Muscle of arm (tissue), 12 donors: Measurements from ENCODE around the gene MCHR1. TPM values are rescaled to one million over a fixed set of nuclear protein-coding genes. Genes with fewer than 3 reads are reported as not detected.
"Not testable (repeated sequence)": the region's sequence is repeated elsewhere in the genome, so short reads cannot be mapped to it uniquely, and the experiment has no call there.

Experiments
- DNase-seq: peaks from one replicate; pipeline ENCODE4 v3.0.0-alpha.2; 2013
- polyA plus RNA-seq, 12 donors: library from polyadenylated mRNA; unstranded; fragments of 120-200 nt; gene quantifications; one replicate each; pipeline ENCODE4 v1.2.1, GENCODE V29; 2013; ENCODE audit not compliant: insufficient read length in 12 of 12

MCHR1 gene
- polyA plus RNA-seq, 12 donors, result 0.18 to 0.74 (median 0.36) TPM; not detected in 2

DNA sequence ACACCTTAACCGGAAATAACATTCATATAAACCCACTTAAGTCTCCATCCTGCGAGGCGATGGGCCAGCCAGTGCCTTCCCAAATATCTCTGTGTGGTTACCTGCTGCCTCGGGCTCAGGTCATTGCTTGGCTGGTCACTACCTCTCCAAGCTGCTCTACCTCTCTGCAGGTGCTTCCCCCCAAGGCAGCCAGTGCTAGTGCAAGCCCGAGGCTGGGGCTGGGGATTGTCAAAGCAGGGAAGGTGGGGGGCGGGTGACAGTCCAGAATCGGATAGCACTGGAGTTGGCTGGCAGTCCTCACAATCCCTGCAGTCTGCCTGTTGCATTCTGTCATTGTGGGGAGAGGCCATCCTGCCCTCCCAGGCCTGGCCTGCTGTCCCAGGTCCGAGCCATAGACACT is 11.1 kb downstream of the MCHR1 start:
- DNase-seq, result no peak

DNA sequence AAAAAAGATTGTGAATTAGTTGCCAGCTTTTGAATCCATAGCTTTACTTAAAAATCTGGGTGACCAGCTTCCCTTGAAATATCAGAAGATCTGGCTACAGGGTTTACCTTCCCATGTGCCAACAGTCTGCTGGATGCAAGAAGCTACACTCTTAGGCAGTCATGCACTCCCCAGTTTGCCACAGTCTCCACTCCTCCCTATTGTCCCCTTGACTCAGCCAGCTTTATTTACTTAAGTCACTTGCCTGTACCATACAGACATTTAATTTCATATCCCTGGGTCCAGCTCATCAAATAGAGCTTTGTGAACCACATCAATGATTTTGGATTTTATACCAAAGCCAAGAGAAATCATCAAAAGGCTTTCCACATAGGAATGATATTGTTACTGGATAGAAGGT is 12.2 kb downstream of the MCHR1 start:
- no peak for DNase-seq

DNA sequence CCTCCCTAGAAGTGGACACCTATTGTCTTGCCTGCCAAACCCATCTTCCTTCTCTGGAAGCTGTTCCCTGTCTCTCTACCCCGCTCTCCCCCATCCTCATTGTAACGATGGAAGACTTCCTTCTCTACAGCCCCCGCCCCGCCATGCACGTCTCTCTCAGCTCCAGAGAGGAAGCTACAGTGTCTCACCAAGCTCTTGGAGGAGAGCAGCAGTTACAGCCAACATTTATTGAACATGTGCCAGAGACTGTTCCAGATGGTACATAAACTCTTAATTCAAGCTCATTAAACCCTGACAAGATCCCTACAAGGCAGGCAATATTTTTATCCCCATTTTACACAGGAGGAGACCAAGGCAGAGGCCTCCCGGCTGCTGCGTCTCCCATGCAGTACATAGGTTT is 15.1 kb downstream of the MCHR1 start:
- no peak for DNase-seq

DNA sequence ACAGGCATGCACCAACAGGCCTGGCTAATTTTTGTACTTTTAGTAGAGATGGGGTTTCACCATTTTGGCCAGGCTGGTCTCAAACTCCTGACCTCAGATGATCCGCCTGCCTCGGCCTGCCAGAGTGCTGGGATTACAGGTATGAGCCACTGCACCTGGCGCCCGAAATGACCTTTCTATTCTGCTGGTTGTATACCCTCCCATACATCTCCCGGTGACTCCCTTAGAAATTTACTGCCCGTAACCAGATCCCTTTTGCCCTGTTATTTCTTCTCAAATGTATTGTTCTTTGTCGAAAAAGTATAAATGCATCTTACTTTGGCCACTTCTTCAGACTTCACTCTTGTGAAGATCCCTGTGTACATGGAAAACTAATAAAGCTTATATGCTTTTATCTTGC is 22.0 kb downstream of the MCHR1 start:
- DNase-seq, result no peak

DNA sequence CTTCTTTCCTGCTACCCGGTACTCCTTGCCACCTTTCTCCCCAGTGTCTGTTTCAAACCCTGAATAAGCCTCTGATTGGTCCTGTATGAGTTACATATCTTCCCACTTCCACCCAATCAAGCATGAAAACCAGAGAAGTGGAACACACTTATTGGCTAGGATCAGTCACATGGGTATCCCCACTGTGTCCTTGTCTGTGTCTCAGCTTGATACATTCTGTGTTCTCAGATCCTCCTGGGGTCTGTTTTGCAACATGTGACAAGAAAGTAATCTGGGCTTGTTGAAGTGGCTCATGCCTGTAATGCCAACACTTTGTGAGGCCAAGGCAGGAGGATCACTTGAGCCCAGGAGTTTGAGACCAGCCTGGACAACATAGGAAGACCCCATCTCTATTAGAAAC is 23.9 kb downstream of the MCHR1 start:
- no peak for DNase-seq

DNA sequence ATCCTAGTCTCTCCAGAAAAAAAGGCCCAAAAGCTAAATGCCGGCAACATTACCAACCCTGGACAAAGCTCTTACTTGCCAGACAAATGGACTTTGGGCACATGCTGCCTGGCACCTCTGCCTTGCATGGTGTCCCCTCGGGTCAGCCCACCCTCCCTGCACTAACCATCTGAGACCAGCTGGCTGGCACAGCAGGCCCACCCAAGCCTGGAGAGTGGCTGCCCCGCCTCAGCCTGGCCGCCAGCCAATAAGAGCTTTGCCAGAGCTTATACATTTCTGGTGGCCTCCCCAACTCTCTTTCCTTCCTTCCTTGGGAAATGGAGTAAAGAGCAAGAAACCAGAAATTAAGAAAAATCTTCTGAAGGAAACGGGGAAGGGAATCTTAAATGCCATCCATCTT is 24.5 kb downstream of the MCHR1 start:
- DNase-seq, result no peak

DNA sequence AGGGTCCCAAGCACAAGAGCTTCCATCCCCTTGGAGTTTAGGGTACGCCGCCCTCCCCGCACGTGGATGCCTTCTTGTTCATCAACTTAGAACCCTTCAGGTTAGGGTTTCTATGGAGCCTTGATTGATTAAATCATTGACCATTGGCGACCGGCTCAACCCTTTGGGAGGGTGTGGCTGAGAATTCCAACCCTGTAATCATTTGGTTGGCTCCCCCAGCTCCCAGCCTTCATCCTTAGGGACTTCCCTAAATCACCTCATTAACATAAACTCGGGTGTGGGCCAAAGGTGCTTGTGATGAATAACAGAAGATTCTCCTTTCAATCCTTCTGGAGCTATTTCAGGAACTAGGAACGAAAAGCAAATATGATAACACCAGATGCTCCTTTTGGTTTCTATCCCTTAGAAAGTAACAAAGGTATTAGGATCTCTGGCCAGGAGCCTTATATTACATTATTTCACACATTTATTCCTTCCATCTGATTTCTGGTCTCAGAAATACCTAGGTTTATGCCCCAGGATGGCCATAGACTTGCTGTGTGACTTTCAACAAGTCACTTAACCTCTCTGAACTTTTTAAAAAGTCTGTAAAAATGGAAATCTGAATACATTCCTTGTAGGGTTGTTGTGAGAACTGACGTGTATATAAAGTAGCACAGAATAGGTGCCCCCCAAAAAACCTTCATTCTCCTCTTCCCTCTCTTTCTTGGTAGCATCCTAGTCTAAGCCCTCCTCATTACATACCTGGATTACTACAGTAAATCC is 26.8 kb downstream of the MCHR1 start:
- no peak for DNase-seq

DNA sequence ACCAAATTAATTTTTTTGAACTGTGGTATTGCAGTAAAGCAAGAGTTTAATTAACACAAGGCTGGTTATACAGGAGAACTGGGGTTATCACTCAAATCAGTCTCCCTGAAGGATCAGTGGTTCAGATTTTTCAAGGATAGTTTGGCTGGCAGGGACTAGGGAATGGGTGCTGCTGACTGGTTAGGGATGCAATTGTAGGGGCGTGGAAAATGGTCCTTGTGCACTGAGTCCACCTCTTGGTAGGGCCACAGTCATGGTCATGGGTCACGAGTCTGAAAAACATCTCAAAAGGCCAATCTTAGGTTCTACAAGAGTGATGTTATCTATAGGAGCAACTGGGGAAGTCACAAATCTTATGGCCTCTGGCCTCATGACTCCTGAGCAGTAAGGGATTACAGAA is 27.9 kb downstream of the MCHR1 start:
- DNase-seq, result no peak

DNA sequence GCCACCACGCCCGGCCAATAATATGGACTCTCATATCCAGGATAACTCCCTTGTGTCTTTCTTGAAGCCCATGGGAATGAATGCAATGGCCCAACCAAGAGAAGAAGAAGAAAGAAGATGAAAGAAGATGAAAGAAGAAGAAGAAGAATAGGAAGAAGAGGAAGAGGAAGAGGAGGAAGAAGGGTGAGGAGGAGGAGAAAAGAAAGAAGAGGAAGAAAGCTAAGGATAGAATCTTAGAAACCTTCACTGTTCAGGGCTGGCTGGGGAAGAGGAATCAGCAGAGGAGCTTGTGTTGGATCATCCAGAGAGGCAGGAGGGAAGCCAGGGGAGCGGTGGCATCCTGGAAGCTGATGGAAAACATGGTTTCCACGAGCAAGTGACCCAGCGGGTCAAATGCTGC is 28.9 kb downstream of the MCHR1 start:
- no peak for DNase-seq

DNA sequence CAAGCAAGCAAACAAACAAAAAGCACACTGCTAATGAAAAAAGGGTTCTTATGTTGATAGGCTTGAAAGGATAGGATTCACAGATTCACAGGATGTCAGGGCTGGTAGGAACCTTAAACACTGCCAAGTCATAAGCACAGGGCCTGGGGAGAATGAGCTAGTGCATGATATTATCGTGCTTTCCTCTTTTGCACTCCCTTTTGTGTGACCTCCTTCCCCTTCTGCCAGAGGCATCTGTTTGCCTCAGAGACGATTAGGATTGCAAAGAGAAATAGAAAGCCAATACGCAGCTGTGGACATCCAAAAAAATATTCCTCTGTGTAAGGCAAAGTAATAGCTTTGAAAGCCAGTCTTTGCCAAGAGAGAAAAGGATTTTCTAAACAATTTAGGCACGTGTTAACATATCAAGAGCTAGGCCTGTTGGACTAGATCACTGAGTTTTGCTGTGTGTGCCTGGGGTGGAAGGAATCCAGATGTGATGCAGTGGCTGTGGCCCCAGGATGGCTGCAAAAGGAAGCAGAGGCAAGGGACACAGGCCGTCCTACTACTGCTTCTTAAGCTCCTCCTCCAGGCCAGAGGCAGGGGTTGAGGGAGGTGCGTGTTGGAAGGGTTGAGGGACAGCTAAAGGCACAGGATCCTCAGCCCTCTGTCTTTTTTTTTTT is 30.6 kb downstream of the MCHR1 start:
- DNase-seq, result peak; percentile 75

DNA sequence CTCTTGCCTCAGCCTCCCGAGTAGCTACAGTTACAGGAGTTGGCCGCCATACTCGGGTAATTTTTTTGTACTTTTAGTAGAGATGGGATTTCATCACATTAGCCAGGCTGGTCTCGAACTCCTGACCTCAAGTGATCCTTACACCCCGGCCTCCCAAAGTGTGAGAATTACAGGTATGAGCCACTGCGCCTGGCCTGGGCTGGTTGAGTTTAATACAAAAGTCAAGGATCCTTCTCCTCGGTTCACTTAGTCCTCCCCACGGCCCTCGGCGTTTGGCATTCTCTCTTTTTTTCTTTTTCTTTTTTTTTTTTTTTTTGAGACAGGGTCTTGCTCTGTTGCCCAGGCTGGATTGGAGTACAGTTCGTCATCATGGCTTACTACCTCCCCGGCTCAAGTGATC is 33.0 kb downstream of the MCHR1 start:
- DNase-seq, result no peak

DNA sequence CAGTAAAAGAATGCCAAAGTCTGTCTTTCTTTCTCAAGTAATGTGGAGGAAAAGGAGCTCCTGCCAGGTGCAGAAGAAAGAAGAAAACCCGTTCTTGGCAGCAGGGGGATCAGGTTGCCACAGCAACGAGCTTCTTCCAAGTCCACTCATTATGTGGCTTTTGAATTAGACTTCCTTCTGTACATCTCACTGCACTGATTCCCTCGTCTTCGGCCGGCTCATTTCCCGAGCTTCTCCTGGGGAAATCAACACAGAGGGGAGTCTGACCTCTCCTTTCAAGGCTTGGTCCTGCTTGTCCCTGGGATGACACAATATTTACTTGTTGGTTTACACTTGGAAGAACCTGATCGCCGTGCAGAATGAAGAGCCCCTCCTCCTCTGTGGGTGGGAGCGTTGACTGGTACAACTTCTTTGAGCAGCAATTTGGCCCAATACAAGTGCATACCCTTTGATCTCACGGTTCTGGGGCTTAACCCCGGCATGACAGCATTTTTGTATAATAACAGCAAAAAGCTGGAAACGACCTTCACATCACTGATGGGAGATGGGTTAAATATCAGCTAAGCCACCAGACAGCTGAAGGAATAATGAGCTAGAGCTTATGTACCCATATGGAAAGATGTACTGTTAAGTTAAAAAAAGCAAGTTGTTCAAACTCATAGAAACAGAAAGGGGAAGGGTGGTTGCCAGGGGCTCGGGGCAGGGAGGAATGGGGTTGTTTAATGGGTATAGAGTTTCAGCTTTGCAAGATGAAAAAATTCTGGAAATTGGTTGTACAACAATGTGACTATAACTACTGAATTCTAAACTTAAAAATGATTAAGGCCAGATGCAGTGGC is 35.4 kb downstream of the MCHR1 start:
- DNase-seq, result peak; percentile 44

DNA sequence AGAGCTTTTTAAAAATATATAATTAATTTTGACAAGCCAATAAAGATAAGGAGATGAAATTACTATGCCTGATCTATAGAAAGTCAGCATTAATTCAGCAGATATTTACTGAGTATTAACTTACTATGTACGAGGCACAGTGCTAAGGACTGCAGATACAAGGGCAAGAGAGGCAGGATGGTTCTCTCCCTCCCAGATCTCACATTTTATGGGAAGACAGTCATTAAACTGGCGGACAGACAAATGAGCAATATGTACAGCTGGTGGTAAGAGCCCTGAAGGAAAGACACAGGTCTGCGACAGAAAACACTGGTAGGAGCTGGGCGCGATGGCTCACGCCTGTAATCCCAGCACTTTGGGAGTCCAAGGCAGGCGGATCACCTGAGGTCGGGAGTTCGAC is 36.8 kb downstream of the MCHR1 start:
- no peak for DNase-seq

DNA sequence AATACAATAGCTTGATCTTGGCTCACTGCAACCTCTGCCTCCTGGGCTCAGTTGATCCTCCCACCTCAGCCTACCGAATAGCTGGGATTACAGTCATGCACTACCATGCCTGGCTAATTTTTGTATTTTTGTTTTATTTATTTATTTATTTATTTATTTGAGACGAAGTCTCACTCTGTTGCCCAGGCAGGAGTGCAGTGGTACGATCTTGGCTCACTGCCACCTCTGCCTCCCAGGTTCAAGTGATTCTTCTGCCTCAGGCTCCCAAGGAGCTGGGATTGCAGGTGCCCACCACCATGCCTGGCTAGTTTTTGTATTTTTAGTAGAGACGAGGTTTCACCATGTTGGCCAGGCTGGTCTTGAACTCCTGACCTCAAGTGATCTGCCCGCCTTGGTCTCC is 38.4 kb downstream of the MCHR1 start:
- DNase-seq, result not testable (repeated sequence)

DNA sequence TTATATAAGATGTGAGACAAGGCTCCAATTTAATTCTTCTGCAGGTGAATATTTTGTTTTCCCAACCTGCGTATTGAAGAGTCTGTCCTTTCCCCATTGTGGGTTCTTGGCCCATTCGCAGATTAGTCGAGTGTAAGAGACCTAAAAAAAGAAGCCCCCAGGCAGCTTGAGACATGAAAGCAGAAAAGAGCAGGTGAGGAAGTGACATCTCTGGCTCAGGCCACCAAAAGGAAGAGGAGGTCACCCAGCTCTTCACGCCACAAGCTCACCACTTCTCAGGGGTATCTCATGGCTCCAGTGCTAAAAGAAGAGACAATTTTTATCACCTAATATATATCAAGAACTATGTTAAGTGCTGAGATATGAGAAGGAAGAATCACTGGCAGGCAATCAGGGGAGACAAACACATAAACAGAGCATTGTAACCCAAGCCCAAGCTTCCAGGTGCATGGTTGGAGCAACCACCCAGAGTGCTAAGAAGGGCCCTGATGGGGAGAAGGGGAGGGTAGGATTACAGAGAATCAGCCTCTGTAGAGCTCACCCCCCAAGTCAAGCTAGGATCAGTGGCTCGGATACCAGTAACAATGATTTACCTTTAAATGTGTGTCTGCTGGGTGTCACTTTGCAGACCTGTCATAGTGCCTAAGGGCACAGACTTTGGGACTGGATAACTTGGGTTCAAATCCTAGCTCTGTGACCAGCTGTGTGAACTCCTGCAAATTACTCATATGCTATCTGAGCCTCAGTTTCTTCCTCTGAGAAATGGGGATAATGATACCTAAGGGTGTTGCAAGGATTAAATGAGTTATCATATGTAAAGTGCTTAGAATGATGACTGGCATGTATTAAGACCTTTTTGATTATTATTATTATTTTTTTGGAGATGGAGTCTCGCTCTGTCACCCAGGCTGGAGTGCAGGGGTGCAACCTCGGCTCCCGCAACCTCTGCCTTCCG is 39.2 kb downstream of the MCHR1 start:
- no peak for DNase-seq

DNA sequence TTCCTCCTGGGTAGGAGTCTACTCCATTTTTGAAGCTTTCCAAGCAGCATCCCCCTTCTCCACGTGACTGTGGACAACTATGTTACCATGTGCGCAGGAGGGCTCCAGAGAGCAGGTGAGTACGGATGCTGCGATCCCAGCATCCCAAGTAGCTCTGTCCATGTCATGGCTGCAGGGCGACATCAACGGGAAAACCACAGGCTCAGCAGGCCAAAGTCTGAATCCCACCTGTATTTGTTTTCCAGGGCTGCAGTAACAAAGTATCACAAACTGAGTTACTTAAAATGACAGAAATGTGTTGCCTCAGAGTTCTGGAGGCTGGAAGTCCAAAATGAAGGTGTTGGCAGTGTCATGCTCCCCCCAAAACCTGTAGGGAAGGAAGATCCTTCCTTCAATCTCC is 40.3 kb downstream of the MCHR1 start:
- DNase-seq, result no peak

DNA sequence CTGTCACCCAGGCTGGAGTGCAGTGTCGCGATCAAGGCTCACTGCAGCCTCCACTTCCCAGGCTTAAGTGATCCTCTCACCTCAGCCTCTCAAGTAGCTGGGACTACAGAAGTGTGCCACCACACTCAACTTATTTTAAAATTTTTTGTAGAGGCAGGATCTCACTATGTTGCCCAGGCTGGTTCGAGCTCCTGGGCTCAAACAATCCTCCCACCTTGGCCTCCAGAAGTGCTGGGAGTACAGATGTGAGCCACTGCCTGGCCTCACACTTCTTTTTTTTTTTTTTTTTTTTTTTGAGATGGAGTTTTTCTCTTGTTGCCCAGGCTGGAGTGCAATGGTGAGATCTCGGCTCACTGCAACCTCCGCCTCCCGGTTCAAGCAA is 40.9 kb downstream of the MCHR1 start:
- DNase-seq, result not testable (repeated sequence)

DNA sequence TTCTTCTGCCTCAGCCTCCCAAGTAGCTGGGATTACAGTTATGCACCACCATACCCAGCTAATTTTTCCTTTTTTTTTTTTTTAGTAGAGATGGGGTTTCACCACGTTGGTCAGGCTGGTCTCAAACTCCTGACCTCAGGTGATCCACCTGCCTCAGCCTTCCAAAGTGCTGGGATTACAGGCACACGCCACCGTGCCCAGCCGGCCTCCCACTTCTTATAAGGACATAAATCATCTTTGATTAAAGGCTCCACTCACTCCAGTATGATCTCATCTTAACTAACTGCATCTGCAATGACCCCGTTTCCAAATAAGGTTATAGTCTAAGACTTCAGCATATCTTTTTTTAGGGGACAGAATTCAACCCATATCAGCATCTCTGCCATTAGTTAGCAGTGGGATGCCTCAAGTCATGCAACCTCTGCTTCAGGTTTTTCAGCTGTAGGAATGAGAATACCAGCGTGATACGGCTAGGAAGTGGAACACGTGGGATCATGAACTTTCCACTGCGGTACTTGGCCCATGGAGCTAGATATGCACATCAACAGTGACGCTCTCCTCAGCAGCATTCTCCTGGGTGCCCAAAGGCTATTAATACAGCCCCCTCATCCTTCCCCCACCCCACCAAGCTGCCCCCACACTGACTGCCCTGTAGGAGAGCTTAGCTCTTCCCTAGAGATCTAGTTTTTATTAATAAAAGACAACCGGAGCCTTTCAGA is 41.4 kb downstream of the MCHR1 start:
- DNase-seq, result no peak

DNA sequence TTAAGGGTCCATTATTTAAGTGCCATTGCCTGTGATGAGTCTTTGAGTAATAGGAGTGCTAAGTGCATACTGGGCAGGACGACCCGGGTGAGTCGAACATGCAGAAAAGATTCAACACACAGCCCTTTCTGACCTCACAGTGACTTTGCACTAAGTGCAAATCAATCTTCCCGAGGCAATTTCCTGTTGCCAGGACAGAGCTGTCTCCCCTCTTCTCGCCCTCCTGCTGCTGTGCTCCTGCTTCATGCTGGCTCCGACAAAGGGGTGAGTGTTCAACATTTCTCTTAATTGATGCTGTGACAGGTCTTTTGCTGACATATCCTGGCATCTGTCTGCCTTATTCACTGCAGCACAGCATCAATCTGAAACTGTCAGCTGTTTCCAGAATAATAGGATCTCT is 42.0 kb downstream of the MCHR1 start:
- DNase-seq, result no peak

DNA sequence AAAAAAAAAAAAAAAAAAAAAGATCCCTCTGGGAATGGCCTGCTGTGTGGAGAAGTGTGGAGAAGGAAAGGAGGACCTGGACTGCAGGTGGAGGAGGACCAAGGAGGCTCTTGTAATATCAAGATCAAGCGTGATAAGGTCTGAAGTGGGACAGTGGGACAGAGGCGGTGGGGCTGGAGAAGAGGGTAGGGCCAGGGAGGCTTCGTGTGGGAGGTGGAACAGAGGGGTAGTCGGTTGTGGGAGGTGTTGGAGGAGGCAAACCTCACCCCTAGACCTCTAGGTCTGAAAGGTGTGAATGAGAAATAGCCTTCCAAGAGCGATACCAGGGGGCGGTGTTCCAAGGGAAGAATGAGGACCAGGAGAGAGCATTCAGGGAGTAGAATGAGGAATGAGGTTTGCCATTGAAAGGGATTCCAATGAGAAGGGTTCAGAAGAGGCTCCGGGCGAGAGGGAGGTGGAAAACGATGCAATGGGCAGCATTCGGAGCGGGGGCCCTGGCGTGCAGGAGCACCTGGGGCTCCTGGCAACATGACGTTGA is 44.2 kb downstream of the MCHR1 start:
- DNase-seq, result no peak

DNA sequence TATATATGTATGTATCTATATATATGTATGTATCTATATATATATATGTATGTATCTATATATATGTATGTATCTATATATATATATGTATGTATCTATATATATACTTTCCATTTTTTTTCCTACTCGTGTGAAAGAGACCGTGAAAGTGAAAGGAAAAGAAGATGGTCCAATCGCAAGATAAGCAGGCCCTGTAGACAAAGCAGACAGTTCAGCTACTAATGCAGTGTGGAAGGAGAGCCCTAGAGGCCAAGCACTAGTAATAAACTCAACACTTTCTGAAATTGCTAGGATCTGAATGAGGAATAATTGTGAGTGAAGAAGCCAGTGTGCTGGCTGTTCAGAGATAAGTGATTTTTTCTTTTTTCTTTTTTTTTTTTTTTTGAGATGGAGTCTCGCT is 47.2 kb downstream of the MCHR1 start:
- DNase-seq, result no peak
